T1000 (cell line): ENCODE data around the gene NAA25.
"Not testable (repeated sequence)": the region's sequence is repeated elsewhere in the genome, so short reads cannot be mapped to it uniquely, and the experiment has no call there.

Experiments
- DNase-seq: peaks from one replicate; lab custom pipeline; 2025; ENCODE audit warnings: mixed read lengths; lab: John Stamatoyannopoulos, UW

NAA25 gene

DNA sequence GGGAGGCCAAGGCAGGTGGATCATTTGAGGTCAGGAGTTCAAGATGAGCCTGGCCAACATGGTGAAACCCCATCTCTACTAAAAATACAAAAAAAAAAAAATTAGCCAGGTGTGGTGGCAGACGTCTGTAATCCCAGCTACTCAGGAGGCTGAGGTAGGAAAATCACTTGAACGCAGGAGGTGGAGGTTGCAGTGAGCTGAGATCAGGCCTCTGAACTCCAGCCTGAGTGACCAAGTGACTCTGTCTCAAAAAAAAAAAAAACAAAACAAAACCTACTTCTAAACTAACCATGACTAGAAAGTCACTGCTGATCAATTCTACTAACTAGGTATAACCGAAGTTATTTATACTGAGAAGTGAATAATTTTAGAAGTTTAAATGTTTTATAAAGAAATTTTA lies 99.0 kb downstream of the NAA25 start:
- not testable (repeated sequence) for DNase-seq

DNA sequence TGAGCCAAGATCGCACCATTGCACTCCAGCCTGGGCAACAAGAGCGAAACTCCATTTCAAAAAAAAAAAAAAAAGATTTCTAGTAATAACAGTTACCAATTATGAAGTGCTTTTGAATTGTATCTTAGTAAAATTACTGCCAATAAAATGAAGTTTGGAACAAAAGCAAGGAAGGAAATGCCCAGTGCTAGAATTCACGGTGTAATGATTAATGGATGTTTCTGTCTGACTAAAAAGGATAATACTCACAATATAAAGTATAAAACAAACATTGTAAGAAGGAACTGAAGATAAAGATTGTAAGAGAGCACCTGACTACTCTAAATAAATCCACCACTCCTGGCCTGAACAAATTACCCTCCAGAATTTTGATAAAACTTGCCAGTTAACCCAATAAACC lies 99.7 kb downstream of the NAA25 start:
- DNase-seq = no peak

- no peak for DNase-seq
Measured at GRCh38 chr12:112007945-112008344, 100.6 kb downstream of the NAA25 start.

DNA sequence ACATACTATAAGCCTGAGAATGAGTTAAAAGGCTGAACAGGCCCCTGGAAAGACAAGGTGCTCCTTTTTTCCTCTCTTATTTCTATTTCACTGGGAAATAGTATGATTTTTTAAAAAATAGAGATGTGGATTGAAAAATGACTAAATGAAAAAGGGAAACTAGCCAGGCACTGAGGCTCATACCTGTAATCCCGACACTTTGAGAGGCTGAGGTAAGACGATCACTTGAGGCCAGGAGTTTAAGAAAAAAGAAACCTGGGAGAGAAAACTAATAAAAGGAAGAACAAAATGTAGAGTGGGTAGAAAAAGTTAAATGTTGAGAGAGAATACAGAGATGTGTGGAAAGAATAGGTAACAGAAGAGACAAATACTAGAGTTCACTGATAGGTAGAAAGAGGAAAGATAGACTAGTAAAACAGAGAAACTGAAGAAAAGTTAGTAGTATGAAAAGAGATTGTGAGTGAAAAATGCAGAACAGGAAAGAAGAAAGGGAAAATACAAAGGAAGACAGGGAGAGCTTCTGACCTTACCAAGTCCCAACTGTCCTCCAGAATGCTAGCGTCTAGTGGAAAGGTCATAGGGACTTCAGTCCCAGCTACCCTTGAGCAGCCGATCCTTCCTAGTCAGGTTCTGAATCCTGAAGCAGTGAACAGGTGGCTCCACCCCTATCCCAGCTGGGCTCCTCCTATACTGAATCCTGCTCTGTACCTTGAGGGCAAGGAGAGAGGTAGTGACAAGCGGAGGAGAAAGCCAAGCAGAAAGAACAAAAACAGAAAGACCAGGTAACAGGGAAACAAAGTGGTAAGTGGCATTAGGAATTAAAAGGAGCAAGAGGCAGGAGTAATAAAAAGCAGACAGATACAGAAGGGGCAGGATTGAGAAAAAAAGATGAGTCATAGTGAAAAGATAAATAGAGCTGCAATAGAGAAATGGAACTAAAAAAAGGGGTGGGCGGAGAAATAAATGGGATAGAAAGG lies 102.9 kb downstream of the NAA25 start:
- DNase-seq = no peak

DNA sequence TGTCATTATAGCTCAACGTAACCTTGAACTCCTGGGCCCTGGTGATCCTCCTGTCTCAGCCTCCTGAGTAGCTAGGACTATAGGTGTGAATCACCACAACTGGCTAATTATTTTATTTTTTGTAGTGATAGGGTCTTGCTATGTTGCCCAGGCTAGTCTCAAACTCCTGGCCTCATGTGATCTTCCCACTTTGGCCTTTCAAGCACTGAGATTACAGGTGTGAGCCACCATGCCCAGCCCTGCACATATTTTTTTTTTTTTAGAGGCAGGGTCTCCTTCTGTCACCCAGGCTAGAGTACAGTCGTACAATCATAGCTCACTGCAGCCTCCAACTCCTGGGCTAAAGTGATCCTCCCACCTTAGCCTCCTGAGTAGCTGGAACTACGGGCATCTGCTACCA lies 104.5 kb downstream of the NAA25 start:
- DNase-seq = no peak

- DNase-seq = no peak
Measured at GRCh38 chr12:112001576-112001975, 107.0 kb downstream of the NAA25 start.

GRCh38 chr12:112000820-112001219 lies 107.8 kb downstream of the NAA25 start:
- DNase-seq = no peak

DNA sequence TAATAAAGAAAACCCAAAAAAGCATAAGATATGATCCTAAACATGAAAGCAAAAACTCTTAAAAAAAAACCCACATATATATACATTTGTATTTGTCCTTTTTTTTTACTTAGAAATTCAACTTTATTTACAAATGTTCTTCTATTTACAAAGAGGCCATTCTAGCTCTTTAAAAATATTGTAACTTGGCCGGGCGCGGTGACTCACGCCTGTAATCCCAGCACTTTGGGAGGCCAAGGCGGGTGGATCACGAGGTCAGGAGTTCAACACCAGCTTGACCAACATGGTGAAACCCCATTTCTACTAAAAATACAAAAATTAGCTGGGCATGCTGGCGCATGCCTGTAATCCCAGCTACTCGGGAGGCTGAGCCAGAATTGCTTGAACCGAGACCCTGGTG lies 109.5 kb downstream of the NAA25 start:
- DNase-seq = not testable (repeated sequence)

GRCh38 chr12:111998015-111998414 lies 110.6 kb downstream of the NAA25 start:
- no peak for DNase-seq

DNA sequence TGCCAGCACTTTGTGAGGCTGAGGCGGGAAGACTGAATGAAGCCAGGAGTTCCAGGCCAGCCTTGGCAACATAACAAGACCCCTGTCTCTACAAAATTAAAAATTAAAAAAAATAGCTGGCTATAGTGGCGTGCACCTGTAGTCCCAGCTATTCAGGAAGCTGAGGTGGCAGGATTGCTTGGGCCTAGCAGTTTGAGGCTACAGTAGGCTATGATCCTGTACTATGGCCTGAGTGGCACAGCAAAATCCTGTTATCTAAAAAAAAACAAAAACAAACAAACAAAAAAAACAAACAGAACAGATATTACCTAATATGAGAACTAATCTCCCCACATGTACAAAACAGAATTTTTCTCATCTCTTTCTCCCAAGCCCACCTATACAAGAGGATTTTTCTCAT lies 111.3 kb downstream of the NAA25 start:
- DNase-seq = no peak

DNA sequence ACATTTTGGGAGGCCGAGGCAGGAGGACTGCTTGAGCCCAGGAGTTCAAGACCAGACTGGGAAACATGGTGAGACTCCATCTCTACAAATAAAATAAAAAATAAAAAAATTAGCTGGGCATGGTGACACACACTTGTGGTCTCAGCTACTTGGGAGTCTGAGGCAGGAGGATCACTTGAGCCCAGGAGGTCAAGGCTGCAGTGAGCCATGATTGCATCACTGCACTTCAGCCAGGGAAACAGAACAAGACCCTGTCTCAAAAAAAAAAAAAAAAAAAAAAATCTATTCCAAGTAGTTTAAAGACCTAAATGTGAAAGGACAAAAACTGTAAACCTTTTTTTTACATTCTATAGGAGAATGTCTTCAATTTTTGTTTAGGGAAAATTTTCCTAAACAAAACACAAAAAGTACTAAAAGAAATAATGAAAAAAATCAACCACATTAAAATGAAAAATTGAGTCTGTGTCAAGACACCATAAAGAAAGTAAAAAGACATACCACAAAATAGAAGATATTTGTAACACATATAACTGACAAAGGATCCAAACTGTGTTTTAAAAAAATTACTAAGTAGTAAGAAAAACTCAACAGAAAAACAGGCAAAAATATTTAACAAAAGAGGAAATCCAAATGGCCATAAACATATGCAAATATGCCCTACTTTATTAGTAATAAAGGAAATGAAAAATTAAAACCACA lies 112.7 kb downstream of the NAA25 start:
- no peak for DNase-seq

DNA sequence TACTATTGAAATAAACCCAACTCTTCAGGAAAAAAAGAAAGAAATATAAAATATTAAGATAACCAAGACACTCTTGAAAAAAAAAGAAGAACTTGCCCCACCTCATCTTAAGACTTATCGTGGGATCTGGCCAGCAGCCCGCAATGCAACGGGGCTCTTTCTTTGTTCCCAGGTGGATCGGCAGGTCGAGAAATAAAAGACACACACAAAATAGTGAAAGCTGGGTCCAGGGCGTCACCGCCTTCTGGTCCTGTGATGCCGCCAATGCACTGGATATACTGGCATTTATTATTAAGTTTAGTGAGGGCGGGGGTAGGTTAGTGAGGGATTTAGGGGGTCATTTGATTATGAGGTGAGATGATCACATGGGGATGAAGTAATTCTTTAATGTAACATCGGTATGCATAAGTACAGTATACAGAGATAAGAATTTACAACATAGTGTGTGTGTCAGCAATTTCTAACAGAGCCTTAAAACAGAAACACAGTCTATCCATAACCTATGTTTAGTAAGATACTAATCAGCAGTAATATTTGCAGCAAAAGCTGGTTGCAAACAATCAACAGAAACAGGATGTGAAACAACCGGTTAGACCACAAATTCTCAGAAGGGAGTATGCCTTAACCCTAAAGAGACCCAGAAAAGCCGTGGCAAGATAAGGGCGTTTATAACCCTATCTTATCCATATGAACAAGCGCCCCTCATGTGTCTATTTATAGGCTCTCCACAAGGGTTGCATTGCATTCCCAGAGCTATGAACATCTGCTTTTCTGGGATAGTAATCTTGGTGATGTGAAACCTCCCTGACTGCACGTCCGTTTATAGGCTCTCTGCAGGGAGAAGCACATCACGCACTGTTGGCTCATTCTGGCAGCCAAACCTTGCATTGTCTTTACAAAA lies 114.1 kb downstream of the NAA25 start:
- not testable (repeated sequence) for DNase-seq

- DNase-seq = no peak
Measured at GRCh38 chr12:111993292-111994150, 115.1 kb downstream of the NAA25 start.

DNA sequence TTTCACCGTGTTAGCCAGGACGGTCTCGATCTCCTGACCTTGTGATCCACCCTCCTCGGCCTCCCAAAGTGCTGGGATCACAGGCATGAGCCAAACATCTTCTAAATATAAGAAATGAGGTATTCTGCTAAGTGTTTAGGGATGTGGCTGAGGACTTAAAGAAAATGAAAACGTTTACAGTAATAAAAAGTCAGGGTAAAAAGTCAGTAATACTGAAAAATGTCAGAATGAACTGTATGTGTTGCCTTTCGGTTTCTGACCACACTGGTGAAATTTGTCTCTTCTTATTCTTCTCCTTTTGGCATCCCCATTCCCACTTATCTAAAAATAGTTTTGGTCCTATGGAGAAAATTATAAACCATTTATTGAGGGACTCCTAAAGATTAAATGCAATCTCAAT lies 116.1 kb downstream of the NAA25 start:
- DNase-seq = no peak

- no peak for DNase-seq
Measured at GRCh38 chr12:111991946-111992345, 116.6 kb downstream of the NAA25 start.

DNA sequence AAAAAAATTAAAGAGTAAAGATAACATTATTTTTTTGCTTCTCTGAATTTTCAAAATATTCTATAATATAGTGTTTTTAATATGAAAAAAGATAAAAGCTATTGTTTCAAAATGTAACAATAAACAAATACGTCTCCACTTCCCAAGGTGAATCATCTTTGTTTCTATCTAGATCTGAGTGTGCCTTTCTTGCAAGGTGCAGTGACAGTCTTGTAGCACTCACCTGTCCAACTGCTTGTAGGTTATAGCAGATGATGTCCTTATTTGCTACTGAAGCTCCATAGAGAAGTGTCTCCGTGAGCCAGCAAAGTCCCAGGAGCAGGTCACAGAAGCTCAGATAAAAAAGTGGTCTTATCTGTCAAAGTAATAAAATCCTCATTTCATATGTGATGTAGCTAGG lies 117.0 kb downstream of the NAA25 start:
- no peak for DNase-seq

DNA sequence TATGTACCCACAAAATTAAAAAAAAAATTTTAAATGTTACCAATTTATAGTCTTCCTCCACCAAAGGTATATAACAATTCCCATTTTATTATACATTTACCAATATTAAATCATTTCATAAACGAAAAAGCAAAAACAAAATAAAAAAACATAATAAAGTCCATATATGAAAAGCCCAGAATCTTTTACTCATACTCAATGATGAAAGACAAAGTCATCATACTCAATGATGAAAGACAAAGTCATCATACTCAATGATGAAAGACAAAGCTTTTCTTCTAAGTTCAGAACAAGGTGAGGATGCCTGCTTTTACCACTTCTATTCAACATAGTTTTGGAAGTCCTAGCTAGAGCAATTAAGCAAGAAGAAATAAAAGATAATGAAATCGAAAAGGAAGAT lies 123.8 kb downstream of the NAA25 start:
- DNase-seq = no peak

GRCh38 chr12:111981987-111982386 lies 126.6 kb downstream of the NAA25 start:
- no peak for DNase-seq

- no peak for DNase-seq
Measured at GRCh38 chr12:111980598-111980997, 128.0 kb downstream of the NAA25 start.

DNA sequence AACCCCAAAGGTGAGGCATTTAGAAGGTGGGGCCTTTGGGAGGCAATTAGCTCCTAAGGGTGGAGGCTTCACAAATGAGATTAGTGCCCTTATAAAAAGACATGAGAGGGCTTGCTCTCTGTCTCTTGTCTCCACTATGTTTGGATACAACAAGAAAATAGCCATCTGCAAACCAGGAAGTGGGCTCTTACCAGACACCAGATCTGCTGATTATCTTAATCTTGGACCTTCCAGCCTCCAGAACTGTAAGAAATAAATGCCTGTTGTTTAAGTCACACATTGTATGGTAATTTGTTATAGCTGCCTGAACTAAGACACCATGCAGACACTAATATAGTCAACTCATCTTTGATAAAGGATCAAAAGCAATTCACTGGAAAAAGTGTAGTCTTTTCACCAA lies 130.0 kb downstream of the NAA25 start:
- DNase-seq = no peak

DNA sequence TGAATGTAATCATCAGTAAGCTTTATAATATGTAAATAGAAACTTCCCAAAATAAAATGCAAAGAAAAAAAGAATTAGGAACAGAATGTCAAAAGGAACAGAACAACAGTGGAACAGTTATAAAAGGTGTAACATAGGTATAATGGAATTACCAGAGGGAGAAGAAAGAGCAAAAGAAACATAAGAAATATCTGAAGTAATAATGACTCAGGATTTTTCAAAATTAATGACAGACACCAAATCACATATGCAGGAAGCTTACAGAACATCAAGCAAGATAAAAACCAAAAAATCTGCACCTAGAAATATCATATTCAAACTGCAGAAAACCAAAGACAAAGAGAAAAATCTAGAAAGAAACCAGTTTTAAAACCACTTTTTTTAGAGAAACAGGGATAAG lies 131.7 kb downstream of the NAA25 start:
- DNase-seq = no peak
